Activated CD8-positive, alpha-beta memory T cell treated with anti-CD3 and anti-CD28 coated beads for 36 hours (primary cell): ENCODE measurements around the gene SERPINC1. TPM values are rescaled to one million over a fixed set of nuclear protein-coding genes. Genes with fewer than 3 reads are reported as not detected.
"Not testable (repeated sequence)": the region's sequence is repeated elsewhere in the genome, so short reads cannot be mapped to it uniquely, and the experiment has no call there.

Experiments
- CTCF ChIA-PET: fragments of 350-600 bp; sonication (Branson Sonifier 250); formaldehyde crosslinking; loops from one replicate; lab custom pipeline; 2021; ENCODE audit warnings: antibody characterized with exemption; lab: Charles Lee
- POLR2A ChIA-PET: fragments of 350-600 bp; sonication (Branson Sonifier 250); formaldehyde crosslinking; loops from one replicate; lab custom pipeline; 2021; ENCODE audit warnings: antibody characterized with exemption; lab: Charles Lee
- total RNA-seq, 2 experiments: library from RNA; stranded (reverse); gene quantifications; one replicate each; pipeline ENCODE4 v1.2.3, GENCODE V29; 2021

Gene SERPINC1
- total RNA-seq, 2 experiments from 2014 or later = 0.31 TPM; not detected in 1

- CTCF ChIA-PET = no interaction called here
- POLR2A ChIA-PET = no interaction called here
These were observed 16.7 kb downstream of the SERPINC1 start for GRCh38 chr1:173900427-173900826.

- ChIA-PET POLR2A (no interaction called here), CTCF (no interaction called here)
These were observed 22.9 kb downstream of the SERPINC1 start for GRCh38 chr1:173894189-173894588.

- ChIA-PET POLR2A (no interaction called here), CTCF (no interaction called here)
These were observed 23.5 kb downstream of the SERPINC1 start for GRCh38 chr1:173893611-173894010.

- POLR2A ChIA-PET = no interaction called here
- CTCF ChIA-PET = no interaction called here
These were observed 27.2 kb downstream of the SERPINC1 start for GRCh38 chr1:173889885-173890284.

- ChIA-PET CTCF (no interaction called here), POLR2A (no interaction called here)
These were observed 28.4 kb downstream of the SERPINC1 start for GRCh38 chr1:173888749-173889148.

- ChIA-PET POLR2A (no interaction called here), CTCF (no interaction called here)
These were observed 29.5 kb downstream of the SERPINC1 start for GRCh38 chr1:173887627-173888026.

GRCh38 chr1:173886746-173887611 is 30.1 kb downstream of the SERPINC1 start:
- CTCF ChIA-PET = no interaction called here
- POLR2A ChIA-PET = no interaction called here

GRCh38 chr1:173884701-173885100 is 32.4 kb downstream of the SERPINC1 start:
- ChIA-PET CTCF (no interaction called here), POLR2A (no interaction called here)

GRCh38 chr1:173881117-173881516 is 36.0 kb downstream of the SERPINC1 start:
- CTCF ChIA-PET, POLR2A ChIA-PET: not testable (repeated sequence)

- POLR2A ChIA-PET = no interaction called here
- CTCF ChIA-PET = no interaction called here
These were observed 38.9 kb downstream of the SERPINC1 start for GRCh38 chr1:173878251-173878650.

GRCh38 chr1:173876732-173877131 is 40.4 kb downstream of the SERPINC1 start:
- CTCF ChIA-PET = no interaction called here

GRCh38 chr1:173871500-173871899 is 45.6 kb downstream of the SERPINC1 start:
- POLR2A ChIA-PET = no interaction called here
- CTCF ChIA-PET = no interaction called here

More at GRCh38 chr1:173876732-173877131, 40.4 kb downstream of the SERPINC1 start:
- POLR2A ChIA-PET = no interaction called here

- ChIA-PET POLR2A (interaction anchor here (0.5 kb wide), 1 partner anchor 38 kb away, joined by 5 read pairs; no protein-coding TSS in a partner anchor), CTCF (no interaction called here)
These were observed 46.0 kb downstream of the SERPINC1 start for GRCh38 chr1:173871091-173871490.

GRCh38 chr1:173870252-173871075 is 46.7 kb downstream of the SERPINC1 start:
- POLR2A ChIA-PET = interaction anchor here (0.5 to 2.1 kb wide), 5 partner anchors 38 to 1196 kb away, joined by 3 to 8 read pairs (median 4); partner anchors contain the start of genes CENPL, DARS2, PRDX6 and RC3H1
- CTCF ChIA-PET = interaction anchor here (0.6 to 1.5 kb wide), 2 partner anchors 47 to 103 kb away, joined by 4 to 6 read pairs; partner anchors contain the start of gene DARS2

- ChIA-PET CTCF (interaction anchor here (1.5 kb wide), 1 partner anchor 45 kb away, joined by 4 read pairs; the partner anchor contains the start of gene DARS2), POLR2A (interaction anchor here (0.9 to 2.2 kb wide), 3 partner anchors 44 to 154 kb away, joined by 5 to 11 read pairs (median 8); partner anchors contain the start of genes CENPL, DARS2 and RC3H1)
These were observed 48.1 kb downstream of the SERPINC1 start for GRCh38 chr1:173869021-173869359.

GRCh38 chr1:173868266-173869020 is 48.7 kb downstream of the SERPINC1 start, which contains the start of gene ZBTB37:
Gene ZBTB37 (plus strand): TSS chr1:173868380. CDS start chr1:173870226, 1,846 bp downstream.
- ChIA-PET CTCF (interaction anchor here (0.6 to 2.1 kb wide), 3 partner anchors 45 to 1227 kb away, joined by 3 to 5 read pairs (median 4); partner anchors contain the start of gene DARS2), POLR2A (interaction anchor here (0.5 to 2.2 kb wide), 8 partner anchors 8 to 392 kb away, joined by 3 to 12 read pairs (median 6); partner anchors contain the start of genes CENPL, DARS2, PRDX6 and RC3H1)

GRCh38 chr1:173867753-173868265 is 49.3 kb downstream of the SERPINC1 start, which contains the start of gene GAS5:
Gene GAS5 (minus strand): TSS chr1:173867989.
- ChIA-PET POLR2A (interaction anchor here (0.5 to 2.2 kb wide), 6 partner anchors 7 to 392 kb away, joined by 3 to 12 read pairs (median 6); partner anchors contain the start of genes CENPL, DARS2 and PRDX6), CTCF (interaction anchor here (0.6 to 2.1 kb wide), 2 partner anchors 44 to 1227 kb away, joined by 3 to 5 read pairs; no protein-coding TSS in a partner anchor)

GRCh38 chr1:173867141-173867752 is 49.9 kb downstream of the SERPINC1 start:
- ChIA-PET CTCF (interaction anchor here (2.1 kb wide), 1 partner anchor 44 kb away, joined by 5 read pairs; no protein-coding TSS in a partner anchor), POLR2A (interaction anchor here (1.1 to 2.2 kb wide), 3 partner anchors 43 to 391 kb away, joined by 6 to 12 read pairs (median 11); partner anchors contain the start of genes CENPL, DARS2 and PRDX6)
